SIG-M5 treated with dmso at 0.1 percent for 504 hours (cell line): ENCODE measurements around the gene RAB5IF.
"Not testable (repeated sequence)": the region's sequence is repeated elsewhere in the genome, so short reads cannot be mapped to it uniquely, and the experiment has no call there.

Experiments
- DNase-seq: peaks from one replicate; lab custom pipeline; 2025; ENCODE audit not compliant: unreplicated experiment; lab: John Stamatoyannopoulos, UW

Gene RAB5IF

GRCh38 chr20:36585410-36586125 is 20.0 kb upstream of the RAB5IF start:
- no peak for DNase-seq

- DNase-seq: no peak
These were observed 18.1 kb upstream of the RAB5IF start for GRCh38 chr20:36587388-36588070.

GRCh38 chr20:36591281-36591680 is 14.3 kb upstream of the RAB5IF start:
- DNase-seq: no peak

DNA sequence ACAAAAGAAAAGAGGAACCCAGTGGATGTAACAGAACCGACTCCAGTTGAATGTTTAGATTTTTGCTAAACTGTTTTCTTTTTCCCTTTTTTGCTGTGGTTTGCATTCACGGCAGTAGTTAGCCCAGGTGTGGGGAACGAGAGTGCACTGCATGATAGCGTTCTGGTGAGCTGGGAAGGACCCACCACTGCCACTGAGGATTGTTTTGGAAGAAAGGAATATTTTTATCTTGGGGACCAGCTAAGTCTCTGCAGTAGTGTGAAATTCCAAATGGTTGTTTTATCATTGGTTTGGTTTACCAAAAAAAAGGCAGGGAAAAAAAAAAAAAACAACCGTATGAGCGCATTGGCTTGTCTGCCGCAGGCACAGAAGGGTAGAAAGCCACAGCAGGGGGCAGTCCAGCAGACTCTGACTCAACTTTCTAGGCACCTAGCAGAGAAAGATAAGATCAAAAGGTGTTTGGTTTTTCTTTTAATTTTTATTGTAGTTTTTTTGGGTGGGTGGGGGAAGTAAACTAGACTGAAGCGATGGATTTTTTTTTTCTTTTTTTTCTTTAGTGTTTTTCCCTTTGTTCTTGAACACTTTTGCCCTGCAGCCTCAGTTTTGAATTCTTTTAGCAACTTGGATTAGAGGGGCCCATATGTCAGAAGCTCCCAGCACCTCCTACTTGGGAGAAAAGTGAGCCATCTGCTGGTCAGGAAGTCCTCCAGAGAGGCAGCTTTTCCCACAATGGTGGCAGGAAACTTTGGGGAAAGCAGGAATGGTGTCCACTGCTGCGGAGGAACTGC is 13.5 kb upstream of the RAB5IF start:
- no peak for DNase-seq

DNA sequence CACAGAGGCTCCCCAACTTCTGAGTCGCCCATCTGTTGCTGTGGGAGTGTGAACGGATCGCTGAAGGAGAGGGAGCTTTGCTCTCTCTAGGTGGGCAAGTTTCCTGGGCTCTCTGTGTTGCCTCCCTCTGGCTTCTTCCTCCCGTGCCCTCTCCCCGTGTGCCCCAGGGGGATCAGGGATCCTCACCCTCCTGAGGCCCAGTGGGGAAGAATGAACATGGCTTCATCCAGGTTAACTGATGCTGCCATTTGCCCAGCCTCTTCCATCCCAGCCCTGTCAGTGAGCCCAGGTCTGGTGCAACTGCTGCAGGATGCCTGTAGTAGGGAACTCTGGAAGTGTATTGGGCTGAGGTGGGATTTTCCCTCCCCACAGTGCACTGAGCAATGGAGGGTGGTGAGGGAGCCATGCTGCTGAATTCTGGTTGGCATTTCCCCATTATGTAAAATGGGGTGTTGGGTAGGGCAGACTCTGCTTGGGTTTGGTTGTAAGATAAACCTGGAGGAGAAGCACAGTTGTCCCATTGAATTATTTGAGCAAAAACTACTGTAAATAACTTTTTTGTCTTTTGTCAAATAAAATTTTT is 12.1 kb upstream of the RAB5IF start:
- no peak for DNase-seq

GRCh38 chr20:36599912-36600345 is 5.7 kb upstream of the RAB5IF start:
- DNase-seq: peak; percentile 50

DNA sequence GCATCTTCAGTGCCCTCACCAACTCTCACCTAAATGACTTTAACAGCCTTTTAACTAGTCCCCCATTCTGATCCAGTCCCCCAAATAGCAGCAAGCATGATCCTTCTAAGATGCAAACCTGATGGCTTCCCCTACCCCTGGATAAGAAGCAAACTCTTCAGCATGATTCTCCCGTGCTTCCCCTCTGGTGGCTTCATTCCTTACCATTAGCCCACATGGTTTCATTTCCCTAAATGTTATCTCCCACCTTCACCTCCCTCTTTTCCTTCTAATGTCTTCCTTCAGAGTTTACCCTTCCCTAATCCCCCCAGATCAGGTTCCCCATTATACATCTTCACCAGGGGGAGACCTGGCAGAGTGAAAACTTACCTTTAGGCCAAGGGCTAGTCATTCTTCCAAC is 4.0 kb upstream of the RAB5IF start:
- peak; percentile 30 for DNase-seq

- DNase-seq: peak; percentile 68
These were observed 604 bp upstream of the RAB5IF start for GRCh38 chr20:36604952-36605398.

GRCh38 chr20:36606158-36607066 is 833 bp downstream of the RAB5IF start:
- DNase-seq: peak; percentile 92

GRCh38 chr20:36607586-36608387 is 2.2 kb downstream of the RAB5IF start:
- no peak for DNase-seq

DNA sequence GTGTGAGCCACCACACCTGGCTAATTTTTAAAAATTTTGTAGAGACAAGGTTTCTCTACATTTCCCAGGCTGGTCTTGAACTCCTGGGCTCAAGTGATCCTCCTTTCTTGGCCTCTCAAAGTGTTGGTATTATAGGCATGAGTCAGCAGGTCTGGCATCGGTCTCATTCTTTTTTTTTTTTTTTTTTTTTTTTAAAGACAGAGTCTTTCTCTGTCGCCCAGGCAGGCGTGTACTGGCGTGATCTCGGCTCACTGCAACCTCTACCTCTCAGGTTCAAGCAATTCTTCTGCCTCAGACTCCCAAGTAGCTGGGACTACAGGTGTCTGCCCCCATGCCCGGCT is 2.8 kb downstream of the RAB5IF start:
- DNase-seq: not testable (repeated sequence)

- no peak for DNase-seq
These were observed 6.0 kb downstream of the RAB5IF start for GRCh38 chr20:36611625-36612024.

GRCh38 chr20:36613974-36614373 is 8.4 kb downstream of the RAB5IF start:
- DNase-seq: no peak

DNA sequence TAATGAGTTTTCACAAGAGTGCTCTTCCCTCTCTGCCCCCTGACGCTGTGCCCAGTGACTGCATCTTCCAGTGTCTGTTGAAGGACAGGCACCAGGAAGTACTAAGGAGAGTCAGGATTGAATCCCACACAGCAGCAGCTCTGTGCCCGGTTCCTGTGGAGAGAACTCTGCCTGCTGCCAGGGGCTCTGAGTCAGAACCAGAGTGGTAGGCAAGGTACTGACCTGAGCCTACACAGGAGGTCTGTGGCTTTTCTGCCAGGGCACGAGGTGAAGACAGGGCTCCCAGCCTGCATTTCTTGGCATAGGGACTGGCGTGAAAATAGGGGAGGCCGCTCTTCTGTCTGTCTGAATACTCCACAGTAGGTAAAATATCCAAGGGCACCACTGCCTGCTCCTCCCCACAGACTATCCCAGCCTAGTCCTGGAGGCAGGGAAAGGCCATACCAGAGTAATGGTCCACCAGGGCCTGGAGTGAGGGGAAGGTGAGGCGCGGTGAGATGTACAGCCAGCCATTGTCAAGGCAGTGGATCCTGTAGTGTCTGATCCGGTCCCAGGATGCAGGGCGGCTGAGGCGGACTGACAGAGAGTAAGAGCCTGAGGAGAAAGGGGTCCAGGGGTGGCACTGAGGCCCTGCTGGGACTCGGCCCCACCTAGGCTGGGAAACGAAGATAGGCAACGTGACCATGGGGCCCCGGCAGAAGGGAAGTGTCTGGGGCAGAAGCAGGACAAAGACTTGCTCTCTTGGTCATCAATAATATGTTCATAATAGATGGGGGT is 9.4 kb downstream of the RAB5IF start:
- DNase-seq: no peak

- no peak for DNase-seq
These were observed 15.3 kb downstream of the RAB5IF start for GRCh38 chr20:36620917-36621316.

- DNase-seq: no peak
These were observed 17.9 kb downstream of the RAB5IF start for GRCh38 chr20:36623444-36623843.

DNA sequence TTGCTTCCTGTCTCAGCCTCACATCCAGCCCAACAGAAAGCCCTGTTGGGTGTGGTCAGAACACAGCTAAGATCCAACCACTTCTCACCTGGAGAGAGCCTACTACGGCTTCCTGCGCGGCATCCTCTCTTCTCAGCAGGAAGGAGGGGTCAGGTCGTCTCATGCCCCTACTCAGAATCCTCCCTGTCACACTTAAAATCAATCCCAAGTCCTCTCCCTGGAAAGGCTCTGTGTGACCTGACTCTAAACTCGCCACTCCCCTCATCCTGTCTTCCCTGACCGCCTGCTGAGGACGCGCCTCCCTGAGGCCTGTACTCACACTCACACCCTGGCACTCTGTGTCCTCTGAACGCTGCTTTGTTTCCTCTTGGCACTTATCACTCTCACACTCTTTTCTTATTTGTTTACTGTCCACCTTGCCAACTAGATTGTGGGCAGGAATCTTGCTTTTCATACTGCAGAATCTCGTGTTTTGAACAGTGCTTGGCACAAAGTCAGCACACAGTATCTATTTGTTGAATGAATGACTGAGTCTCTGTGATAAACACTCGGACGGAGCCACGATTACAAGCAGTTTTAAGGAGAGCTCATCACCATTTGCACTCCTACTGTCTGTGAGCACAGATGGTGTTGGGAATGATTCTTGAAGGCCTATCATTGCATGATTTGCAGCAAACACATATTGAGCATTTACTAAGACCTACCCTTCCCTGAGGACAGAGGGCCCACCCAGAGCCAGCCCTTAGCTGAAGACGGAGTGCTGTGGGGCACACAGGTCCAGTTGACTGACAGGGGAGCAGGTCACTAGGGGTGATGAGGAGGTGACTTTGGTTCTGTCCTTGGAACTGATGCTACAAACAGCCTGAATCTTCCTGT is 18.7 kb downstream of the RAB5IF start:
- no peak for DNase-seq

- DNase-seq: no peak
These were observed 19.4 kb downstream of the RAB5IF start for GRCh38 chr20:36624944-36625324.
